Keratinocyte (primary cell): Measurements from ENCODE around the gene ROBO3. TPM values are rescaled to one million over a fixed set of nuclear protein-coding genes. Genes with fewer than 3 reads are reported as not detected.

Source experiments
- DNase-seq: peaks from one replicate; pipeline ENCODE4 v3.0.0-alpha.2; 2011; ENCODE audit warnings: low read depth, missing footprints, low spot score
- FAIRE-seq: peaks from 2 replicates; lab custom pipeline; 2011; peaks lifted over from hg19 to GRCh38; lab: Jason Lieb, UNC
- H2AFZ ChIP-seq: 2 replicates; pipeline ENCODE4 v1.6.0; 2012; ENCODE audit warnings: low read length, control low read depth, inconsistent platforms; ENCODE audit not compliant: control insufficient read depth
- H3K27ac ChIP-seq: 2 replicates; pipeline ENCODE4 v1.5.1; 2011; ENCODE audit warnings: low read length; ENCODE audit not compliant: control insufficient read depth, insufficient read depth
- H3K27me3 ChIP-seq: 3 replicates; pipeline ENCODE4 v1.6.0; 2011; ENCODE audit warnings: low read length; ENCODE audit not compliant: control insufficient read depth, insufficient read depth; ENCODE audit errors: extremely low read depth
- H3K36me3 ChIP-seq, 2 experiments: 2 replicates in 1 of 2; 3 replicates in 1 of 2; pipeline ENCODE4 v1.5.1; 2011; ENCODE audit warnings: low read length in 2 of 2, mild to moderate bottlenecking in 1 of 2; ENCODE audit not compliant: control insufficient read depth in 2 of 2, insufficient read depth in 2 of 2; ENCODE audit errors: extremely low read depth in 1 of 2
- H3K4me1 ChIP-seq: 3 replicates; pipeline ENCODE4 v1.5.1; 2011; ENCODE audit warnings: low read length; ENCODE audit not compliant: control insufficient read depth, insufficient read depth; ENCODE audit errors: extremely low read depth
- H3K4me2 ChIP-seq: 3 replicates; pipeline ENCODE4 v1.6.0; 2011; ENCODE audit warnings: low read depth, low read length; ENCODE audit not compliant: control insufficient read depth, insufficient read depth; ENCODE audit errors: extremely low read depth
- H3K4me3 ChIP-seq, 3 experiments: fragments of 200-600 bp in 1 of 3; sonication (generic) in 1 of 3; 2 replicates in 2 of 3; 3 replicates in 1 of 3; pipeline ENCODE4 v1.5.1; 2011 to 2016; ENCODE audit warnings: low read length in 3 of 3, mild to moderate bottlenecking in 3 of 3, control low read depth in 2 of 3, inconsistent platforms in 1 of 3, low read depth in 1 of 3, mixed read lengths in 1 of 3, mixed run types in 1 of 3, moderate library complexity in 1 of 3; ENCODE audit not compliant: control insufficient read depth in 2 of 3, insufficient read depth in 2 of 3; ENCODE audit errors: extremely low read depth in 1 of 3
- H3K79me2 ChIP-seq: 2 replicates; pipeline ENCODE4 v1.6.0; 2012; ENCODE audit warnings: low read length; ENCODE audit not compliant: control insufficient read depth, insufficient read depth
- H3K9ac ChIP-seq: 3 replicates; pipeline ENCODE4 v1.6.0; 2011; ENCODE audit warnings: low read length; ENCODE audit not compliant: control insufficient read depth, insufficient read depth; ENCODE audit errors: extremely low read depth
- H3K9me1 ChIP-seq: 3 replicates; pipeline ENCODE4 v1.6.0; 2011; ENCODE audit warnings: low read length; ENCODE audit not compliant: control insufficient read depth, insufficient read depth; ENCODE audit errors: extremely low read depth
- H3K9me3 ChIP-seq: 2 replicates; pipeline ENCODE4 v1.5.1; 2012; ENCODE audit warnings: low read depth, low read length; ENCODE audit not compliant: control insufficient read depth
- H4K20me1 ChIP-seq: 3 replicates; pipeline ENCODE4 v1.6.0; 2011; ENCODE audit warnings: low read length; ENCODE audit not compliant: control insufficient read depth, insufficient read depth; ENCODE audit errors: extremely low read depth
- EZH2 ChIP-seq: IDR thresholded peaks from one replicate; pipeline ENCODE4 v1.6.1; 2012; ENCODE audit warnings: inconsistent platforms, mild to moderate bottlenecking, low read length, moderate library complexity
- dilution Hi-C: fragments of 300-500 bp; cut with MboI; formaldehyde crosslinking; loops from one replicate; pipeline ENCODE4 v1.7.0; 2020; ENCODE audit warnings: low sequenced_read_pairs; ENCODE audit not compliant: extremely low pct_ligation_motif_present
- polyA plus RNA-seq, 5 experiments: library from polyadenylated mRNA; depleted of rRNA in 3 of 5; stranded (reverse) in 3 of 5; stranded (forward) in 1 of 5; unstranded in 1 of 5; fragments of >200 nt; gene quantifications; 1 replicate in 1 of 5; 2 replicates in 3 of 5; 3 replicates in 1 of 5; pipeline versions ENCODE4 v1.2.1 to v1.2.3, GENCODE V29; 2011 to 2012; ENCODE audit warnings: missing spikeins in 2 of 5, low read depth in 1 of 5, low replicate concordance in 1 of 5
- TF ChIP-seq, protein P1 (sequence below), 3 experiments: IDR thresholded peaks in 1 of 3; conservative IDR thresholded peaks in 1 of 3; optimal IDR thresholded peaks in 1 of 3; 2 replicates in 2 of 3; 3 replicates in 1 of 3; pipeline versions ENCODE3 to v1.5.1; 2011; ENCODE audit warnings: low read length in 3 of 3, mild to moderate bottlenecking in 3 of 3, moderate library complexity in 2 of 3, control low read depth in 1 of 3, inconsistent platforms in 1 of 3; ENCODE audit not compliant: insufficient read depth in 2 of 3; ENCODE audit errors: extremely low read depth in 1 of 3

The ROBO3 gene
- polyA plus RNA-seq, 1 donor (not counting 4 experiments of a cell fraction or from before 2014, with no cell fraction given) = 13.6 TPM

DNA sequence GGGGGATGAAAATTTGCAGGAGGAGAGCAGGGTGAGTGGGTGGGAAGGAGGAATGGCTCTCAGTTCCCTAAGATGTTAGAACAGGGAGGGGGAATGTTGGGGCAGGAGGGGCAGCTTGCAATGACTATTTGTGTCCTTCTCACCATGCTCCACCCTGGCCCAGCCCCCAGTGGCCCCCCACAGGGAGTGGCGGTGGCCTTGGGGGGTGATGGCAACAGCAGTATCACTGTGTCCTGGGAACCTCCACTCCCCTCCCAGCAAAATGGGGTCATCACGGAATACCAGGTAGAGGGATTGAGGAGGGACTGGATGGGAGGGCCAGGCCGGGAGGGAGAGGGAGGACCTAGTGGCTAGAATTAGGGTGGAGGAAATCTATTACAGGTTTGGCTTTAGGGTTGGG, 10.2 kb downstream of the ROBO3 start:
- Histone ChIP-seq H3K27me3 (peaks cover 42% of the 10 kb centered on the region), H3K27ac (no peak overlapping the region), H3K79me2 (no peaks in the 10 kb centered on the region), H3K9ac (no peak overlapping the region), H3K9me3 (no peaks in the 10 kb centered on the region), H3K4me2 (peak overlapping the region; percentile 90), H4K20me1 (no peaks in the 10 kb centered on the region), H3K4me1 (peaks cover 15% of the 10 kb centered on the region), H2AFZ (no peak overlapping the region), H3K4me3 (peak overlapping the region in 1 of 3 experiments; percentile 74), H3K36me3 (peaks cover 0 to 1% of the 10 kb centered on the region in 2 experiments), H3K9me1 (no peaks in the 10 kb centered on the region)
- TF ChIP-seq EZH2 = no peak
- TF ChIP-seq, protein P1, sequence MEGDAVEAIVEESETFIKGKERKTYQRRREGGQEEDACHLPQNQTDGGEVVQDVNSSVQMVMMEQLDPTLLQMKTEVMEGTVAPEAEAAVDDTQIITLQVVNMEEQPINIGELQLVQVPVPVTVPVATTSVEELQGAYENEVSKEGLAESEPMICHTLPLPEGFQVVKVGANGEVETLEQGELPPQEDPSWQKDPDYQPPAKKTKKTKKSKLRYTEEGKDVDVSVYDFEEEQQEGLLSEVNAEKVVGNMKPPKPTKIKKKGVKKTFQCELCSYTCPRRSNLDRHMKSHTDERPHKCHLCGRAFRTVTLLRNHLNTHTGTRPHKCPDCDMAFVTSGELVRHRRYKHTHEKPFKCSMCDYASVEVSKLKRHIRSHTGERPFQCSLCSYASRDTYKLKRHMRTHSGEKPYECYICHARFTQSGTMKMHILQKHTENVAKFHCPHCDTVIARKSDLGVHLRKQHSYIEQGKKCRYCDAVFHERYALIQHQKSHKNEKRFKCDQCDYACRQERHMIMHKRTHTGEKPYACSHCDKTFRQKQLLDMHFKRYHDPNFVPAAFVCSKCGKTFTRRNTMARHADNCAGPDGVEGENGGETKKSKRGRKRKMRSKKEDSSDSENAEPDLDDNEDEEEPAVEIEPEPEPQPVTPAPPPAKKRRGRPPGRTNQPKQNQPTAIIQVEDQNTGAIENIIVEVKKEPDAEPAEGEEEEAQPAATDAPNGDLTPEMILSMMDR (optimal IDR thresholded peaks at IDR 0.05 in 1 of 3, IDR thresholded peaks at IDR 0.05 in 1 of 3, conservative IDR thresholded peaks at IDR 0.05 in 1 of 3; ENCODE audit: extremely low read depth in 1 of 3, insufficient read depth in 2 of 3, low read length in 3 of 3) = no peak
- no peak for DNase-seq
- dilution Hi-C loops = no loop called here
- no peak for FAIRE-seq

DNA sequence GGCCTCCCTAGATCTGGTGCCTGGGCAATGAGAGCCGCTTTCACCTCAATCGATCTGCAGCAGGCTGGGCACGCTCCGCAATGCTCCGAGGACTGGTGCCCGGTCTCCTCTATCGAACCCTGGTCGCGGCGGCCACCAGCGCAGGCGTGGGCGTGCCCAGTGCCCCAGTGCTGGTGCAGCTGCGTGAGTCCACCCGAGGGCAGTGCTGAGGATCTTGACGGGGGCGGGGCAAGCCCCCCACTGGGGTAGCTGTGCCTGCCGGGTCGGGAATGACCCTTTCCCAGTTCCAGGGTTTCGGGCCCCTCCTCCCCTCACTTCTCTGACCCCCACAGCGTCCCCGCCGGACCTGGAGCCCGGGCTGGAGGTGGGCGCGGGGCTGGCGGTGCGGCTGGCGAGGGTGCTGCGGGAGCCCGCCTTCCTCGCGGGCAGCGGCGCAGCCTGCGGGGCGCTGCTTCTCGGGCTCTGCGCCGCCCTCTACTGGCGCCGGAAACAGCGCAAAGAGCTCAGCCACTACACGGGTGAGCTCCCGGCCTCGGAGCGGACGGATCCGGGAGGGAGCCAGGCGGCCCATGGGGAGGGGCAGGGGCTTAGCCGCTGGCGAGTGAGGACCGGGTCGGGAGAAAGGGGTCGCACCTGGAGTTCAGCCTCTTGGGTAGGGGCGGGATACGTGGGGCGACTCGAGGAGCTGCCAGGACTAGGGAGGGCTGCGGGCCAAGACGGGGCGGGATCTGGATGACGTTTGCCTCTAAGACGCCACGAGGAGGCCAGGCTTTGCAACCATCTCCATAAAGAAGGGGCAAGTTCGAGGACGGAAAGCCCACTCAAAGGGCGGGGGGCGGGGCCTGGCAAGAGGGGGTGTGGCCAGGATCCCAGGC, 10.9 kb downstream of the ROBO3 start:
- Histone ChIP-seq H3K79me2 (no peaks in the 10 kb centered on the region), H3K9ac (peak overlapping the region; percentile 90), H4K20me1 (no peaks in the 10 kb centered on the region), H3K9me1 (no peaks in the 10 kb centered on the region), H3K36me3 (peaks cover 0 to 1% of the 10 kb centered on the region in 2 experiments), H3K4me2 (peak overlapping the region; percentile 90), H3K4me1 (peaks cover 15% of the 10 kb centered on the region), H3K27me3 (peaks cover 34% of the 10 kb centered on the region), H3K4me3 (peak overlapping the region; percentile 50 to 77 (median 74)), H2AFZ (peak overlapping the region; percentile 96), H3K9me3 (no peaks in the 10 kb centered on the region), H3K27ac (peak overlapping the region; percentile 73)
- DNase-seq = peak; percentile 74
- TF ChIP-seq, protein P1 (optimal IDR thresholded peaks at IDR 0.05 in 1 of 3, IDR thresholded peaks at IDR 0.05 in 1 of 3, conservative IDR thresholded peaks at IDR 0.05 in 1 of 3; ENCODE audit: extremely low read depth in 1 of 3, insufficient read depth in 2 of 3, low read length in 3 of 3) = peak; percentile 47 to 82 (median 80)
- no peak for TF ChIP-seq EZH2
- dilution Hi-C loops = no loop called here
- peak; percentile 46 for FAIRE-seq
